ENCODE measurements around the gene HSPA1B. TPM values are rescaled to one million over a fixed set of nuclear protein-coding genes. Genes with fewer than 3 reads are reported as not detected.

The HSPA1B gene
- total RNA-seq, 1 experiment from 2014 or later, result 85.1 TPM

- H3K4me3 Mint-ChIP-seq, result no peak overlapping the region
- no peaks in the 10 kb centered on the region; the same call in 1 of the 2 replicates for H3K27me3 Mint-ChIP-seq (ENCODE audit: low read depth)
- Histone ChIP-seq H3T11ph (ENCODE audit: low read length) (no peak overlapping the region), H3K9me3 (ENCODE audit: control insufficient read depth, low read depth, low read length) (no peaks in the 10 kb centered on the region), H3K27ac (ENCODE audit: insufficient read length, low read depth, low read length) (no peak overlapping the region), H2AK5ac (ENCODE audit: insufficient read length, low read length) (no peak overlapping the region), H3K79me2 (ENCODE audit: insufficient read depth, low read length) (no peaks in the 10 kb centered on the region), H2BK12ac (ENCODE audit: insufficient read length, low read depth, low read length) (no peak overlapping the region), H2BK15ac (ENCODE audit: low read depth, low read length) (no peak overlapping the region), H3K56ac (ENCODE audit: insufficient read length, low read depth, low read length) (no peak overlapping the region), H2AFZ (ENCODE audit: low read length) (no peak overlapping the region), H3K4me1 (ENCODE audit: insufficient read depth, low read length) (peaks cover 3% of the 10 kb centered on the region; the same call in 1 of the 2 replicates), H3K18ac (ENCODE audit: insufficient read length, low read depth, low read length) (no peak overlapping the region), H3K27me3 (ENCODE audit: insufficient read depth, low read length) (no peaks in the 10 kb centered on the region), H3K23ac (ENCODE audit: insufficient read length, low read depth, low read length) (no peak overlapping the region), H3K9ac (ENCODE audit: extremely low read depth, insufficient read length, low read length) (no peak overlapping the region), H4K20me1 (ENCODE audit: control insufficient read depth, insufficient read depth, insufficient read length) (no peaks in the 10 kb centered on the region), H4K5ac (ENCODE audit: insufficient read length, low read depth, low read length) (no peak overlapping the region), H2BK5ac (ENCODE audit: insufficient read length, low read length) (no peak overlapping the region), H3K79me1 (ENCODE audit: insufficient read depth, low read depth, low read length, poor library complexity, severe bottlenecking) (no peaks in the 10 kb centered on the region), H2BK120ac (ENCODE audit: low read depth, low read length, poor library complexity, severe bottlenecking) (no peak overlapping the region), H3K14ac (ENCODE audit: insufficient read depth, low read length) (no peak overlapping the region), H3K23me2 (ENCODE audit: insufficient read length, low read depth, low read length, poor library complexity, severe bottlenecking) (no peaks in the 10 kb centered on the region), H4K8ac (replicated peaks; ENCODE audit: insufficient read length, low read depth, low read length) (no peak overlapping the region), H3K4ac (ENCODE audit: low read depth, low read length) (no peak overlapping the region), H2BK20ac (ENCODE audit: low read depth, low read length, poor library complexity, severe bottlenecking) (no peak overlapping the region), H3K4me2 (ENCODE audit: insufficient read depth, insufficient read length, low read length) (no peak overlapping the region), H4K91ac (ENCODE audit: insufficient read length, low read depth, low read length) (no peak overlapping the region)
- no CpG with 5 or more reads among the region's 5 CpGs for WGBS (ENCODE audit: extremely low coverage, insufficient read length, low lambda C conversion rate)
- DNase-seq, result no peak
- peaks cover 12 to 41% of the 10 kb centered on the region in 2 experiments for H3K4me1 Mint-ChIP-seq
- H3K27ac Mint-ChIP-seq, result no peak overlapping the region
- H3K36me3 Mint-ChIP-seq (ENCODE audit: insufficient read depth in 1 of 3, low read depth in 3 of 3), result peaks cover 5 to 6% (median 6%) of the 10 kb centered on the region in 3 experiments; a peak in 5 of 7 replicates
- no peak for TF ChIP-seq CTCF (conservative IDR thresholded peaks at IDR 0.05)
- no peaks in the 10 kb centered on the region for H3K9me3 Mint-ChIP-seq
Observed at GRCh38 chr6:31874836-31875572, 47.5 kb downstream of the HSPA1B start.

All from H9 (cell line).